ENCODE results near the gene MAP2.

MAP2 gene

DNA sequence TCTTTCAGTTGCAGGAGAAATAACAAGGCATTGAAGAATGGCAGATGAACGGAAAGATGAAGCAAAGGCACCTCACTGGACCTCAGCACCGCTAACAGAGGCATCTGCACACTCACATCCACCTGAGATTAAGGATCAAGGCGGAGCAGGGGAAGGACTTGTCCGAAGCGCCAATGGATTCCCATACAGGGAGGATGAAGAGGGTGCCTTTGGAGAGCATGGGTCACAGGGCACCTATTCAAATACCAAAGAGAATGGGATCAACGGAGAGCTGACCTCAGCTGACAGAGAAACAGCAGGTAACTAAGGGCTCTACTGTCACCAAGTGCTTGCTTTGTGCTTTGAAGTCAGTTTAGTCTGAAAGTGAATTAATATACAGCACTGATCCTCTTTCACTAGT is 229.3 kb downstream of the MAP2 start:
- Histone ChIP-seq H4K91ac (ENCODE audit: low read length) (no peak overlapping the region), H3K27me3 (ENCODE audit: control insufficient read depth in 1 of 2, insufficient read depth in 1 of 2, low read length in 2 of 2) (no peaks in the 10 kb centered on the region), H3K9me3 (ENCODE audit: control insufficient read depth, low read length) (no peaks in the 10 kb centered on the region), H3K27ac (ENCODE audit: low read length, poor library complexity, severe bottlenecking) (no peak overlapping the region), H3K79me1 (replicated peaks; ENCODE audit: low read length, poor library complexity, severe bottlenecking) (no peaks in the 10 kb centered on the region), H4K8ac (ENCODE audit: low read length) (no peak overlapping the region), H2BK5ac (ENCODE audit: low read depth, low read length, poor library complexity, severe bottlenecking) (no peak overlapping the region), H3K4me1 (ENCODE audit: control insufficient read depth, insufficient read depth, low read depth, low read length) (no peaks in the 10 kb centered on the region), H3K4me3 (ENCODE audit: insufficient read depth in 1 of 2, low read depth in 1 of 2, low read length in 2 of 2) (no peak overlapping the region), H2AK5ac (ENCODE audit: low read length, severe bottlenecking) (no peak overlapping the region), H3K36me3 (ENCODE audit: control insufficient read depth in 1 of 2, insufficient read depth in 2 of 2, low read depth in 1 of 2, low read length in 2 of 2) (no peaks in the 10 kb centered on the region), H2AFZ (ENCODE audit: low read depth, low read length) (no peak overlapping the region), H2BK15ac (ENCODE audit: low read depth, poor library complexity, severe bottlenecking) (no peak overlapping the region), H3K14ac (ENCODE audit: low read length in 2 of 2) (no peak overlapping the region), H2BK120ac (ENCODE audit: low read depth, low read length) (no peak overlapping the region), H3K4ac (ENCODE audit: low read depth in 1 of 2, low read length in 2 of 2) (no peak overlapping the region), H3K23ac (ENCODE audit: low read length in 2 of 2) (no peak overlapping the region), H3K4me2 (ENCODE audit: low read length, poor library complexity, severe bottlenecking) (no peak overlapping the region), H3K18ac (ENCODE audit: low read depth in 1 of 2, low read length in 2 of 2) (no peak overlapping the region), H3K9ac (ENCODE audit: low read length) (no peak overlapping the region), H2BK12ac (ENCODE audit: low read length in 2 of 2) (no peak overlapping the region)
- WGBS: 74% methylated on average over 5 of the region's 6 CpGs
- no peak for DNase-seq

DNA sequence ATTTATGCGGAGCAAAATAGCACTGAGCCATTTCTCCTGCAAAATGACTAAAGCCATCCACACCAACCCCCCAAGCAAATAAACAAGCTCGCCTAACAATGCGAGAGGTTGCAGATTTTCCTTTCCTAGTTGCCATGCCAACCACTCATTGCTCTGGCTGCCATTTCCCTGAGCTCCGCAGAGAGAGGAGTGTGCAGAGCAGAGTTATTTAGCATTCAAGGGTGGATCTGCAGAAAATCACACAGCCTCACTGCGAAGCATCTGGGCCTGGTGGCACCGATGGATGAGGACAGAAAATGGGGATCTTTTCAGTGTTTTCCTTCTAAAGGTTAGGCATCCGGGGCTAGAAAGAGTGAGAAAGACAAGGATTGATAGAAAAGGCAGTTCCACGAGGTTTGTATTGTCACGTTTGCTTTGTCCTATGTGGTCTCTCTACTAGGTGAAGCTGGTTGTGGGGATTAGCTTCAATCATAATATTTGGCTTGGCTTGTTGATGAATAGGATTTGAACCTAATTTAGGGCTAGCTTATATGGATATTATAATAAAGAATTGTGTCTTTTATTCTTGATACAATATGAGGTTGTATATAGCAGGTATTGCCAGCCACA is 237.5 kb downstream of the MAP2 start:
- Histone ChIP-seq H3K79me1 (replicated peaks; ENCODE audit: low read length, poor library complexity, severe bottlenecking) (no peaks in the 10 kb centered on the region), H3K4ac (ENCODE audit: low read depth in 1 of 2, low read length in 2 of 2) (no peak overlapping the region), H3K23ac (ENCODE audit: low read length in 2 of 2) (no peak overlapping the region), H3K4me2 (ENCODE audit: low read length, poor library complexity, severe bottlenecking) (no peak overlapping the region), H2AFZ (ENCODE audit: low read depth, low read length) (no peak overlapping the region), H2BK5ac (ENCODE audit: low read depth, low read length, poor library complexity, severe bottlenecking) (no peak overlapping the region), H2BK12ac (ENCODE audit: low read length in 2 of 2) (no peak overlapping the region), H2BK120ac (ENCODE audit: low read depth, low read length) (no peak overlapping the region), H3K4me3 (ENCODE audit: insufficient read depth in 1 of 2, low read depth in 1 of 2, low read length in 2 of 2) (no peak overlapping the region), H3K4me1 (ENCODE audit: control insufficient read depth, insufficient read depth, low read depth, low read length) (no peaks in the 10 kb centered on the region), H3K18ac (ENCODE audit: low read depth in 1 of 2, low read length in 2 of 2) (no peak overlapping the region), H3K9me3 (ENCODE audit: control insufficient read depth, low read length) (no peaks in the 10 kb centered on the region), H2AK5ac (ENCODE audit: low read length, severe bottlenecking) (no peak overlapping the region), H2BK15ac (ENCODE audit: low read depth, poor library complexity, severe bottlenecking) (no peak overlapping the region), H4K8ac (ENCODE audit: low read length) (no peak overlapping the region), H3K36me3 (ENCODE audit: control insufficient read depth in 1 of 2, insufficient read depth in 2 of 2, low read depth in 1 of 2, low read length in 2 of 2) (no peaks in the 10 kb centered on the region), H4K91ac (ENCODE audit: low read length) (no peak overlapping the region), H3K9ac (ENCODE audit: low read length) (no peak overlapping the region), H3K14ac (ENCODE audit: low read length in 2 of 2) (no peak overlapping the region), H3K27me3 (ENCODE audit: control insufficient read depth in 1 of 2, insufficient read depth in 1 of 2, low read length in 2 of 2) (no peaks in the 10 kb centered on the region), H3K27ac (ENCODE audit: low read length, poor library complexity, severe bottlenecking) (no peak overlapping the region)
- 72% methylated on average over 7 of the region's 9 CpGs for whole genome bisulfite sequencing
- DNase-seq: no peak

DNA sequence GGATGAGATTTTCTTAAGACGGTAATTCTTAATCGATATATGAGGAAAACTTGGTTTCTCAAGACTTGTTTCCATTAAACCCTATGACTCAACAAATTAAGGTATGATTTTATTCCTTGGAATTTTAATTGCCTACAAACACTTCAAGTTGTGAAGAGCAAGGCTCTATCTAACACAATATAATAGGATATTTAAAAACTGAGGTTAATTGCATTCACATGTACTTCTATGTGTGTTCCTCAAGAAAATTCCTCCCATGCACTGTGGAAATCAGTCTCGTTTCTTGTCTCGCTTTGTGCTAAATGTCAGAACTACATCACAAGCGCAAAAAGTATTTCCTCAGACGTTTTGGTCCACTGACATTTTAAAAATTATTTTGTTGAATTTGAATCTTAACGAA is 238.2 kb downstream of the MAP2 start:
- no peak overlapping the region for H3K4me2 ChIP-seq (ENCODE audit: low read length, poor library complexity, severe bottlenecking)
- WGBS: 100% methylated on average over 2 of the region's 7 CpGs
- H3K18ac ChIP-seq (ENCODE audit: low read depth in 1 of 2, low read length in 2 of 2): no peak overlapping the region
- no peak overlapping the region for H2BK15ac ChIP-seq (ENCODE audit: low read depth, poor library complexity, severe bottlenecking)
- no peak overlapping the region for H4K91ac ChIP-seq (ENCODE audit: low read length)
- no peak overlapping the region for H3K4ac ChIP-seq (ENCODE audit: low read depth in 1 of 2, low read length in 2 of 2)
- H3K79me1 ChIP-seq (replicated peaks; ENCODE audit: low read length, poor library complexity, severe bottlenecking): no peaks in the 10 kb centered on the region
- no peak overlapping the region for H2BK5ac ChIP-seq (ENCODE audit: low read depth, low read length, poor library complexity, severe bottlenecking)
- H3K27me3 ChIP-seq (ENCODE audit: control insufficient read depth in 1 of 2, insufficient read depth in 1 of 2, low read length in 2 of 2): no peaks in the 10 kb centered on the region
- H3K4me1 ChIP-seq (ENCODE audit: control insufficient read depth, insufficient read depth, low read depth, low read length): no peaks in the 10 kb centered on the region
- H3K36me3 ChIP-seq (ENCODE audit: control insufficient read depth in 1 of 2, insufficient read depth in 2 of 2, low read depth in 1 of 2, low read length in 2 of 2): no peaks in the 10 kb centered on the region
- no peak overlapping the region for H2BK12ac ChIP-seq (ENCODE audit: low read length in 2 of 2)
- H3K4me3 ChIP-seq (ENCODE audit: insufficient read depth in 1 of 2, low read depth in 1 of 2, low read length in 2 of 2): no peak overlapping the region
- no peak overlapping the region for H4K8ac ChIP-seq (ENCODE audit: low read length)
- H2BK120ac ChIP-seq (ENCODE audit: low read depth, low read length): no peak overlapping the region
- H2AFZ ChIP-seq (ENCODE audit: low read depth, low read length): no peak overlapping the region
- H3K9me3 ChIP-seq (ENCODE audit: control insufficient read depth, low read length): no peaks in the 10 kb centered on the region
- DNase-seq: no peak
- no peak overlapping the region for H3K27ac ChIP-seq (ENCODE audit: low read length, poor library complexity, severe bottlenecking)
- no peak overlapping the region for H3K14ac ChIP-seq (ENCODE audit: low read length in 2 of 2)
- no peak overlapping the region for H2AK5ac ChIP-seq (ENCODE audit: low read length, severe bottlenecking)
- no peak overlapping the region for H3K9ac ChIP-seq (ENCODE audit: low read length)
- no peak overlapping the region for H3K23ac ChIP-seq (ENCODE audit: low read length in 2 of 2)

DNA sequence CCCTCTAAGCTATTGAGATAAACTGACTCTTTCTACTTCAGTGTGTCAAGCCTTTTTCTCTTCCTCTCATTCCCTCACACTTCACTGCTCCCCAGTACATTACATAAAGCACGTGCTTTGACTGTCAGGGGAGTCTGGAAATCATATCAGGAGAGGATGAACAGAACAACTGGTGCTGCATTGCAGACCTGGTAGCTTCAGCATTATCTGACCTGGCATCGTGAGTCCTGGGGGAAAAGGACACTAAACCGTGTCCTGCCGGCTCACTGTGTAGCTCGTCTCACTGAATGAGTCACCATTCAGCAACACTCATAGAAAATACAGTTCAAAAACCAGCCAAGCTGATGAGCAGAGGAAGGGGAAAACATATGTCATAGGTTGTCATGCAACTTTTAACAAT is 239.3 kb downstream of the MAP2 start:
- Histone ChIP-seq H3K4me2 (ENCODE audit: low read length, poor library complexity, severe bottlenecking) (no peak overlapping the region), H2BK5ac (ENCODE audit: low read depth, low read length, poor library complexity, severe bottlenecking) (no peak overlapping the region), H3K27ac (ENCODE audit: low read length, poor library complexity, severe bottlenecking) (no peak overlapping the region), H4K91ac (ENCODE audit: low read length) (no peak overlapping the region), H3K36me3 (ENCODE audit: control insufficient read depth in 1 of 2, insufficient read depth in 2 of 2, low read depth in 1 of 2, low read length in 2 of 2) (no peaks in the 10 kb centered on the region), H2BK120ac (ENCODE audit: low read depth, low read length) (no peak overlapping the region), H3K9ac (ENCODE audit: low read length) (no peak overlapping the region), H4K8ac (ENCODE audit: low read length) (no peak overlapping the region), H3K9me3 (ENCODE audit: control insufficient read depth, low read length) (no peaks in the 10 kb centered on the region), H3K14ac (ENCODE audit: low read length in 2 of 2) (no peak overlapping the region), H3K4me1 (ENCODE audit: control insufficient read depth, insufficient read depth, low read depth, low read length) (no peaks in the 10 kb centered on the region), H3K79me1 (replicated peaks; ENCODE audit: low read length, poor library complexity, severe bottlenecking) (no peaks in the 10 kb centered on the region), H3K4ac (ENCODE audit: low read depth in 1 of 2, low read length in 2 of 2) (no peak overlapping the region), H2AFZ (ENCODE audit: low read depth, low read length) (no peak overlapping the region), H2BK12ac (ENCODE audit: low read length in 2 of 2) (no peak overlapping the region), H2BK15ac (ENCODE audit: low read depth, poor library complexity, severe bottlenecking) (no peak overlapping the region), H3K27me3 (ENCODE audit: control insufficient read depth in 1 of 2, insufficient read depth in 1 of 2, low read length in 2 of 2) (no peaks in the 10 kb centered on the region), H3K18ac (ENCODE audit: low read depth in 1 of 2, low read length in 2 of 2) (no peak overlapping the region), H2AK5ac (ENCODE audit: low read length, severe bottlenecking) (no peak overlapping the region), H3K4me3 (ENCODE audit: insufficient read depth in 1 of 2, low read depth in 1 of 2, low read length in 2 of 2) (no peak overlapping the region), H3K23ac (ENCODE audit: low read length in 2 of 2) (no peak overlapping the region)
- WGBS: 8% methylated on average over 5 of the region's 5 CpGs
- peak; percentile 2 for DNase-seq
